Measurements from ENCODE around the gene LUC7L2.

GRCh38 chr7:139436806-139437205 lies 77.1 kb downstream of the LUC7L2 start:
- TF ChIP-seq CTCF (IDR thresholded peaks at IDR 0.05) (no peak), POLR2A (IDR thresholded peaks at IDR 0.05) (no peak), POLR2AphosphoS5 (IDR thresholded peaks at IDR 0.05) (no peak)

All from breast epithelium (tissue), 3 donors.